DOHH2 (cell line): ENCODE data around the gene OSBPL1A.

Experiments used
- H3F3A ChIP-seq: fragments of 200-600 bp; sonication (generic), shearing (Covaris generic); 2 replicates; pipeline ENCODE4 v1.6.0; 2016; ENCODE audit warnings: antibody characterized with exemption, mild to moderate bottlenecking; ENCODE audit not compliant: control insufficient read depth, insufficient read depth
- H3K27ac ChIP-seq: fragments of 200-600 bp; sonication (generic); 2 replicates; pipeline ENCODE4 v1.5.1; 2014; ENCODE audit warnings: low read depth, mild to moderate bottlenecking, low read length, moderate library complexity
- H3K27me3 ChIP-seq: fragments of 200-600 bp; sonication (generic); 2 replicates; pipeline ENCODE4 v1.6.1; 2014; ENCODE audit warnings: mild to moderate bottlenecking, low read length, mixed read lengths; ENCODE audit not compliant: control insufficient read depth
- H3K36me3 ChIP-seq: fragments of 200-600 bp; sonication (generic); 2 replicates; pipeline ENCODE4 v1.6.1; 2014; ENCODE audit warnings: mild to moderate bottlenecking, low read length, moderate library complexity, mixed read lengths; ENCODE audit not compliant: control insufficient read depth
- H3K4me1 ChIP-seq: fragments of 200-600 bp; sonication (generic); 2 replicates; pipeline ENCODE4 v1.6.1; 2014; ENCODE audit warnings: mild to moderate bottlenecking, low read length, mixed read lengths; ENCODE audit not compliant: control insufficient read depth
- H3K4me2 ChIP-seq: fragments of 200-600 bp; sonication (generic); 2 replicates; pipeline ENCODE4 v1.6.0; 2014; ENCODE audit warnings: mild to moderate bottlenecking, low read length, moderate library complexity
- H3K4me3 ChIP-seq: fragments of 200-600 bp; sonication (generic); 2 replicates; pipeline ENCODE4 v1.5.1; 2014; ENCODE audit warnings: mild to moderate bottlenecking, low read length, mixed read lengths
- H3K79me2 ChIP-seq: fragments of 200-600 bp; sonication (generic); 2 replicates; pipeline ENCODE4 v1.6.1; 2014; ENCODE audit warnings: mild to moderate bottlenecking, low read length, mixed read lengths; ENCODE audit not compliant: control insufficient read depth
- H3K9me2 ChIP-seq: fragments of 200-600 bp; sonication (generic); replicated peaks from 2 replicates; pipeline ENCODE4 v1.6.1; 2014; ENCODE audit warnings: mild to moderate bottlenecking, low read length, mixed read lengths; ENCODE audit not compliant: control insufficient read depth
- H3K9me3 ChIP-seq: fragments of 200-600 bp; sonication (generic); 2 replicates; pipeline ENCODE4 v1.6.1; 2014; ENCODE audit warnings: antibody characterized with exemption, low read length, mixed read lengths; ENCODE audit not compliant: control insufficient read depth, insufficient read depth
- H4K20me1 ChIP-seq: fragments of 200-600 bp; sonication (generic); 2 replicates; pipeline ENCODE4 v1.6.0; 2014; ENCODE audit warnings: low read depth, mild to moderate bottlenecking, antibody characterized with exemption, low read length, moderate library complexity; ENCODE audit not compliant: control insufficient read depth, insufficient read depth
- EZH2phosphoT487 ChIP-seq: fragments of 200-600 bp; sonication (generic); IDR thresholded peaks from 2 replicates; pipeline ENCODE4 v1.6.1; 2017; ENCODE audit warnings: borderline replicate concordance, mild to moderate bottlenecking, antibody characterized with exemption, low read length, moderate library complexity, mixed read lengths
- TF ChIP-seq, protein P1 (sequence below): fragments of 200-600 bp; sonication (generic); IDR thresholded peaks from one replicate; pipeline ENCODE4 v1.5.1; 2014; ENCODE audit warnings: antibody characterized with exemption, mild to moderate bottlenecking, low read depth, low read length; ENCODE audit not compliant: poor library complexity, severe bottlenecking

Gene OSBPL1A

DNA sequence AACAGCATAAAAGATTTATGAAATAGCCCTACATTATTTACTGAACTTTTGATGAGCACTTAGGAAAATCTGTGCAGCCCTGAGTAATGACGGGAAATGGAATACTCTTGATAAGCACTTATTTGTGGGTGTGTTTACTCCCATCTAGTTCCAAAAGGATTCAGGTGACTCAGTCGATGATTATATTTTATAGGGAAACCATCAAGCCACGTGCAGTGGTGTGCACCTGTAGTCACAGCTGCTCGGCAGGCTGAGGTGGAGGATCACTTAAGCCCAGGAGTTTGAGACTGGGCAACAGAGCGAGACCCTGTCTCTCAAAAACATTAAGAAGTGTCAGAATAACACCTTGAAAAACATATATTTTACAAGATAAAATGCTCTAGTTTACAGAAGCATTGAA, 166.9 kb downstream of the OSBPL1A start:
- Histone ChIP-seq H3K9me3 (no peaks in the 10 kb centered on the region), H3K9me2 (no peaks in the 10 kb centered on the region), H3K27me3 (peaks cover 8% of the 10 kb centered on the region; the same call in 1 of the 2 replicates), H3K4me2 (no peak overlapping the region), H3K4me3 (no peak overlapping the region), H4K20me1 (no peaks in the 10 kb centered on the region), H3K79me2 (no peaks in the 10 kb centered on the region), H3F3A (no peaks in the 10 kb centered on the region), H3K4me1 (no peaks in the 10 kb centered on the region), H3K36me3 (no peaks in the 10 kb centered on the region), H3K27ac (no peak overlapping the region)
- TF ChIP-seq, protein P1, sequence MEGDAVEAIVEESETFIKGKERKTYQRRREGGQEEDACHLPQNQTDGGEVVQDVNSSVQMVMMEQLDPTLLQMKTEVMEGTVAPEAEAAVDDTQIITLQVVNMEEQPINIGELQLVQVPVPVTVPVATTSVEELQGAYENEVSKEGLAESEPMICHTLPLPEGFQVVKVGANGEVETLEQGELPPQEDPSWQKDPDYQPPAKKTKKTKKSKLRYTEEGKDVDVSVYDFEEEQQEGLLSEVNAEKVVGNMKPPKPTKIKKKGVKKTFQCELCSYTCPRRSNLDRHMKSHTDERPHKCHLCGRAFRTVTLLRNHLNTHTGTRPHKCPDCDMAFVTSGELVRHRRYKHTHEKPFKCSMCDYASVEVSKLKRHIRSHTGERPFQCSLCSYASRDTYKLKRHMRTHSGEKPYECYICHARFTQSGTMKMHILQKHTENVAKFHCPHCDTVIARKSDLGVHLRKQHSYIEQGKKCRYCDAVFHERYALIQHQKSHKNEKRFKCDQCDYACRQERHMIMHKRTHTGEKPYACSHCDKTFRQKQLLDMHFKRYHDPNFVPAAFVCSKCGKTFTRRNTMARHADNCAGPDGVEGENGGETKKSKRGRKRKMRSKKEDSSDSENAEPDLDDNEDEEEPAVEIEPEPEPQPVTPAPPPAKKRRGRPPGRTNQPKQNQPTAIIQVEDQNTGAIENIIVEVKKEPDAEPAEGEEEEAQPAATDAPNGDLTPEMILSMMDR = no peak
- TF ChIP-seq EZH2phosphoT487 = no peak

DNA sequence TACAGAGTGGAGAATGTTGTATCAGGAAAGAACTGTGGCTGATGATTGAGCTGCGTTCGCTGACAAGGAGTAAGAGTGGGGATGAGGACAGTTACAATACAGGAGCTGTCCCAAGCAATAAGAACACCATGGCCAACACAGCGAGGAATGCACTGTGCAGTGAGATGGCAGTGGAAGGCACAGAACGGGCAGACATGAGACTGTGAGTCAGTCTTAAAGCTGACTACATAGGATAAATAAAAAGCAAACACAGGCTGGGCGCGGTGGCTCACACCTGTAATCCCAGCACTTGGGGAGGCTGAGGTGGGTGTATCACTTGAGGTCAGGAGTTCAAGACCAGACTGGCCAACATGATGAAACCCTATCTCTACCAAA, 169.0 kb downstream of the OSBPL1A start:
- no peak overlapping the region for H3K4me2 ChIP-seq
- H3K4me1 ChIP-seq = no peaks in the 10 kb centered on the region

DNA sequence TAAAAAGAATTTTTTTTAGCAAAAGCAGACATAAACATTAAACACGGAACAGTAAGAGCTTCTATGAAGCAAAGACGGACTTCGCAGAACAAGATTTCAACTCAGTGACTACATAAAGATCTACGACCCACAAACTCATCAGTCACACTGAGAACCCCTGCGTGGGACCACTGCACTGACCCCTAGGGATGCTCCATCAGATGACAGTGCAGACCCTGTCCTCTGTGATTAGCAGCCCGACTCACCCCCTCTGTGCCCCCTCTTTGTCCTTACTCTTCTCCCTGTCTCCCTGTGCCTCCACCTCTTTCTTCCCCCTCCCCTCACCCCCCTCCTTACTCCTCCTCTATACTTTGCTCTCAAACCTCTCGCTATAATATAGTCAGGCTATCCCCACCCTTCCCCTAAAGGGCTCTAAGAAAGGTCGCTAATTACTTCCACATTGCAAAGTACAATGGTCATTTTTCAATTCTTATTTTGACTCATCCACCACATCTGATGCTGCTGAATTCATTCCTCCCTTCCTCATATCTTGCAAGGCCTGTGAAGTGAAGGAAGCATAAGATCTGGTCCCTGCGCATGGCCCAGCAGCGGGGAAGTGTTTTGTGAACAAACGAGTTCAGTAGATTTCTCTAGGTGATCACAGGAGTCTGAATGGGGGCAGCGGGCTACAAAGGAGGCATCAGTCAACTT, 169.5 kb downstream of the OSBPL1A start:
- H3K9me2 ChIP-seq = no peaks in the 10 kb centered on the region
- H3K79me2 ChIP-seq = no peaks in the 10 kb centered on the region
- H4K20me1 ChIP-seq = no peaks in the 10 kb centered on the region
- no peaks in the 10 kb centered on the region for H3F3A ChIP-seq
- peaks cover 13% of the 10 kb centered on the region; the same call in 1 of the 2 replicates for H3K27me3 ChIP-seq
- no peaks in the 10 kb centered on the region for H3K9me3 ChIP-seq
- H3K27ac ChIP-seq = no peak overlapping the region
- no peak overlapping the region for H3K4me2 ChIP-seq
- no peak for TF ChIP-seq EZH2phosphoT487
- TF ChIP-seq, protein P1 = no peak
- H3K36me3 ChIP-seq = no peaks in the 10 kb centered on the region
- no peaks in the 10 kb centered on the region for H3K4me1 ChIP-seq
- H3K4me3 ChIP-seq = no peak overlapping the region

More for the DNA sequence above, 169.0 kb downstream of the OSBPL1A start:
- no peaks in the 10 kb centered on the region for H3K9me2 ChIP-seq
- H3K79me2 ChIP-seq = no peaks in the 10 kb centered on the region
- no peaks in the 10 kb centered on the region for H4K20me1 ChIP-seq
- no peaks in the 10 kb centered on the region for H3K36me3 ChIP-seq
- no peak for TF ChIP-seq EZH2phosphoT487
- TF ChIP-seq, protein P1 = no peak
- no peaks in the 10 kb centered on the region for H3K9me3 ChIP-seq
- no peak overlapping the region for H3K4me3 ChIP-seq
- peaks cover 9% of the 10 kb centered on the region; the same call in 1 of the 2 replicates for H3K27me3 ChIP-seq
- H3F3A ChIP-seq = no peaks in the 10 kb centered on the region
- H3K27ac ChIP-seq = no peak overlapping the region
